NT2/D1 (cell line): ENCODE results near the gene RAB33B.

Source experiments
- SUZ12 ChIP-seq: IDR thresholded peaks from 2 replicates; pipeline ENCODE4 v1.6.1; 2011; ENCODE audit not compliant: insufficient read length, insufficient read depth; ENCODE audit errors: extremely low read depth
- YY1 ChIP-seq: IDR thresholded peaks from 2 replicates; pipeline ENCODE4 v1.6.1; 2011; ENCODE audit not compliant: insufficient read length, insufficient read depth
- ZNF274 ChIP-seq: IDR thresholded peaks from 2 replicates; pipeline ENCODE4 v1.6.1; 2011; ENCODE audit warnings: mild to moderate bottlenecking, low read depth, low read length

DNA sequence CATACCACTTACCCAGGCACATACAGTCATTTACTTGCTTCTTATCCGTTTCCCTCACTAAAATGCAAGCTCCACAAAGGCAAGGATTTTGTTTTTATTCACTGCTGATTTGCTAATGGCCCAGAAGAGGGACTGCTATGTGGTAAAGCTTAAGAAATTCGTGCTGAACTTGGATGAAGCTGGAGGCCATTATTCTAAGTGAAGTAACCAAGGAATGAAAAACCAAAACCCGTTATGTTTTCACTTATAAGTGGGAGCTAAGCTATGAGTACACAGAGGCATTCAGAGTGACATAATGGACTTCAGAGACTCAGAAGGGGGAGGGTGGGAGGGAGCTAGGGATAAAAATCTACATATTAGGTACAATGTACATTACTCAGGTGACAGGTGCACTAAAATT, 47.2 kb downstream of the RAB33B start:
- TF ChIP-seq ZNF274 (no peak), SUZ12 (no peak), YY1 (no peak)
